Fibroblast of lung (primary cell): ENCODE results near the gene PPIH. TPM values are rescaled to one million over a fixed set of nuclear protein-coding genes. Genes with fewer than 3 reads are reported as not detected.

Source experiments
- DNase-seq, 2 donors: peaks; one replicate each; pipeline versions ENCODE4 v3.0.0 to v3.0.0-alpha.2; 2010; ENCODE audit warnings: low read depth in 2 of 2
- H2AFZ ChIP-seq: 2 replicates; pipeline ENCODE4 v1.5.1; 2012; ENCODE audit warnings: low read length, control low read depth, inconsistent platforms
- H3K27ac ChIP-seq: 2 replicates; pipeline ENCODE4 v1.5.1; 2011; ENCODE audit warnings: low read length, control low read depth; ENCODE audit not compliant: insufficient read depth
- H3K27me3 ChIP-seq: 2 replicates; pipeline ENCODE4 v1.5.1; 2011; ENCODE audit warnings: mild to moderate bottlenecking, low read length; ENCODE audit not compliant: control insufficient read depth, insufficient read depth
- H3K36me3 ChIP-seq: 2 replicates; pipeline ENCODE4 v1.5.1; 2011; ENCODE audit warnings: low read length; ENCODE audit not compliant: control insufficient read depth, insufficient read depth
- H3K4me1 ChIP-seq: 2 replicates; pipeline ENCODE4 v1.5.1; 2011; ENCODE audit warnings: low read length; ENCODE audit not compliant: control insufficient read depth, insufficient read depth; ENCODE audit errors: extremely low read depth
- H3K4me2 ChIP-seq: 2 replicates; pipeline ENCODE4 v1.5.1; 2011; ENCODE audit warnings: low read length, control low read depth; ENCODE audit not compliant: insufficient read depth; ENCODE audit errors: extremely low read depth
- H3K4me3 ChIP-seq, 4 experiments: fragments of 200-600 bp in 1 of 4; sonication (generic) in 1 of 4; replicated peaks in 1 of 4; 2 replicates each; pipeline ENCODE4 v1.5.1; 2011 to 2016; ENCODE audit warnings: low read length in 4 of 4, low read depth in 3 of 4, mild to moderate bottlenecking in 3 of 4, control low read depth in 2 of 4, inconsistent platforms in 1 of 4, mixed read lengths in 1 of 4; ENCODE audit not compliant: insufficient read depth in 1 of 4; ENCODE audit errors: control extremely low read depth in 1 of 4
- H3K79me2 ChIP-seq: 2 replicates; pipeline ENCODE4 v1.5.1; 2012; ENCODE audit warnings: mild to moderate bottlenecking, low read length, inconsistent platforms; ENCODE audit not compliant: control insufficient read depth, insufficient read depth
- H3K9ac ChIP-seq: 2 replicates; pipeline ENCODE4 v1.5.1; 2011; ENCODE audit warnings: mild to moderate bottlenecking, low read length, control low read depth; ENCODE audit not compliant: insufficient read depth
- H3K9me3 ChIP-seq: 2 replicates; pipeline ENCODE4 v1.5.1; 2012; ENCODE audit warnings: low read depth, low read length; ENCODE audit not compliant: control insufficient read depth, insufficient read depth
- H4K20me1 ChIP-seq: 2 replicates; pipeline ENCODE4 v1.5.1; 2011; ENCODE audit warnings: low read length; ENCODE audit not compliant: control insufficient read depth, insufficient read depth; ENCODE audit errors: extremely low read depth
- CTCF ChIP-seq, 2 donors: IDR thresholded peaks in 1 of 2; conservative IDR thresholded peaks in 1 of 2; 1 replicate in 1 of 2; 2 replicates in 1 of 2; pipeline ENCODE4 v1.5.1; 2011 to 2012; ENCODE audit warnings: low read length in 2 of 2, control low read depth in 1 of 2, inconsistent platforms in 1 of 2, low read depth in 1 of 2, mild to moderate bottlenecking in 1 of 2
- EZH2 ChIP-seq: IDR thresholded peaks from 2 replicates; pipeline ENCODE4 v1.5.1; 2012; ENCODE audit warnings: low read length, control low read depth, mild to moderate bottlenecking; ENCODE audit errors: missing control alignments
- polyA plus RNA-seq, 2 donors: library from polyadenylated mRNA; depleted of rRNA in 1 of 2; stranded (reverse) in 1 of 2; unstranded in 1 of 2; fragments of >200 nt; gene quantifications; 2 replicates each; pipeline ENCODE4 v1.2.1, GENCODE V29; 2011 to 2012; ENCODE audit warnings: missing spikeins in 1 of 2
- total RNA-seq: library from RNA; depleted of rRNA; stranded (reverse); fragments of >200 nt; gene quantifications from 2 replicates; pipeline ENCODE4 v1.2.1, GENCODE V29; 2014

The PPIH gene
- total and polyA plus RNA-seq, 2 donors (not counting 1 experiment from before 2014, with no cell fraction given), result 19.0 to 32.3 TPM

GRCh38 chr1:42682739-42683531 lies 24.7 kb downstream of the PPIH start:
- peak overlapping the region; percentile 96 for H3K4me2 ChIP-seq
- H3K27me3 ChIP-seq, result no peaks in the 10 kb centered on the region
- peak; percentile 71 to 79 for DNase-seq
- peaks cover 12% of the 10 kb centered on the region for H3K4me1 ChIP-seq
- peaks cover 6% of the 10 kb centered on the region for H4K20me1 ChIP-seq
- no peaks in the 10 kb centered on the region for H3K9me3 ChIP-seq
- H3K79me2 ChIP-seq, result peaks cover 52% of the 10 kb centered on the region
- TF ChIP-seq EZH2 (no peak), CTCF (conservative IDR thresholded peaks at IDR 0.05 in 1 of 2, IDR thresholded peaks at IDR 0.05 in 1 of 2; ENCODE audit: low read depth in 1 of 2, low read length in 2 of 2) (no peak)
- H3K36me3 ChIP-seq, result peaks cover 3% of the 10 kb centered on the region
- peak overlapping the region; percentile 81 for H3K27ac ChIP-seq
- H2AFZ ChIP-seq, result no peak overlapping the region
- H3K4me3 ChIP-seq, result peak overlapping the region; percentile 61 to 95 (median 78)
- H3K9ac ChIP-seq, result peak overlapping the region; percentile 74

GRCh38 chr1:42684139-42684538 lies 25.9 kb downstream of the PPIH start:
- no peak overlapping the region for H3K9ac ChIP-seq
- no peak overlapping the region for H3K27ac ChIP-seq
- peaks cover 6% of the 10 kb centered on the region for H4K20me1 ChIP-seq
- peak overlapping the region; percentile 96 for H3K4me2 ChIP-seq
- H2AFZ ChIP-seq, result no peak overlapping the region
- H3K9me3 ChIP-seq, result no peaks in the 10 kb centered on the region
- peaks cover 64% of the 10 kb centered on the region for H3K79me2 ChIP-seq
- H3K36me3 ChIP-seq, result peaks cover 3% of the 10 kb centered on the region
- peak; percentile 11 to 19 for DNase-seq
- no peak for TF ChIP-seq EZH2
- TF ChIP-seq CTCF (conservative IDR thresholded peaks at IDR 0.05 in 1 of 2, IDR thresholded peaks at IDR 0.05 in 1 of 2; ENCODE audit: low read depth in 1 of 2, low read length in 2 of 2), result no peak
- peak overlapping the region; percentile 61 to 95 (median 78) for H3K4me3 ChIP-seq
- no peaks in the 10 kb centered on the region for H3K27me3 ChIP-seq
- H3K4me1 ChIP-seq, result peaks cover 12% of the 10 kb centered on the region

- H3K4me3 ChIP-seq, result peak overlapping the region in 2 of 4 experiments; percentile 7 to 14
- H3K9me3 ChIP-seq, result no peaks in the 10 kb centered on the region
- no peak overlapping the region for H3K4me2 ChIP-seq
- H3K4me1 ChIP-seq, result peaks cover 8% of the 10 kb centered on the region
- H3K79me2 ChIP-seq, result peaks cover 86% of the 10 kb centered on the region
- H4K20me1 ChIP-seq, result peaks cover 8% of the 10 kb centered on the region
- no peak overlapping the region for H3K9ac ChIP-seq
- no peak overlapping the region for H3K27ac ChIP-seq
- peaks cover 3% of the 10 kb centered on the region for H3K36me3 ChIP-seq
- H3K27me3 ChIP-seq, result no peaks in the 10 kb centered on the region
- TF ChIP-seq EZH2 (no peak), CTCF (conservative IDR thresholded peaks at IDR 0.05 in 1 of 2, IDR thresholded peaks at IDR 0.05 in 1 of 2; ENCODE audit: low read depth in 1 of 2, low read length in 2 of 2) (no peak)
- no peak overlapping the region for H2AFZ ChIP-seq
- no peak for DNase-seq
Observed at GRCh38 chr1:42686418-42686817, 28.2 kb downstream of the PPIH start.
